Endometrium (tissue), 2 donors: Measurements from ENCODE around the gene HAGH.
"Not testable (repeated sequence)": the region's sequence is repeated elsewhere in the genome, so short reads cannot be mapped to it uniquely, and the experiment has no call there.

ENCODE experiments used
- FAIRE-seq: peaks from 2 replicates; lab custom pipeline; 2012; peaks lifted over from hg19 to GRCh38; lab: Jason Lieb, UNC
- donor health status: control.
- donor health status: control.

HAGH gene

GRCh38 chr16:1810106-1810505, 16.5 kb downstream of the HAGH start:
- FAIRE-seq, result no peak

- FAIRE-seq, result no peak
Measured at GRCh38 chr16:1809281-1809801, 17.3 kb downstream of the HAGH start.

GRCh38 chr16:1808691-1809090, 17.9 kb downstream of the HAGH start:
- FAIRE-seq, result no peak

DNA sequence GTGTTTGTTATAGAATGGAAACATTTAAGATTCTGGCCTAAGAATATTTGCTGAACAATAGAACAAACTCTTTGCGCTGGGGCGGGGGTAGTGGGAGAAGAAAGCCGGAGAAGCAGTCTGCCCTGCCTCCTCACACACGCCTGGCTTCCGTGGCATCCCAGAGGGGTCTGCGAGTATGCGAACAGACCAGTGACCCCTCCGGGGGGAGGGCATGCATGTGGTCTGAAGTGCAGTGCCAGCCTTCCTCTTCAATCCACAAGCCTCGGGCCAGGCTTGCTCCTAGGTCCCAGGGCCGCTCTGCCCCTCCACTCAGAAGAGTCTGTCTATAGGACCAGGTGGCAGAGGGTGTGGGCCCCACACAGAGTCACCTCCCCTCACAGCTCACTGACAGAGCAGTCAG, 19.0 kb downstream of the HAGH start:
- FAIRE-seq, result no peak

- FAIRE-seq, result no peak
Measured at GRCh38 chr16:1800701-1801100, 25.9 kb downstream of the HAGH start.

GRCh38 chr16:1799263-1799662, 27.4 kb downstream of the HAGH start:
- FAIRE-seq, result not testable (repeated sequence)

GRCh38 chr16:1794908-1795666, 31.5 kb downstream of the HAGH start:
- no peak for FAIRE-seq

DNA sequence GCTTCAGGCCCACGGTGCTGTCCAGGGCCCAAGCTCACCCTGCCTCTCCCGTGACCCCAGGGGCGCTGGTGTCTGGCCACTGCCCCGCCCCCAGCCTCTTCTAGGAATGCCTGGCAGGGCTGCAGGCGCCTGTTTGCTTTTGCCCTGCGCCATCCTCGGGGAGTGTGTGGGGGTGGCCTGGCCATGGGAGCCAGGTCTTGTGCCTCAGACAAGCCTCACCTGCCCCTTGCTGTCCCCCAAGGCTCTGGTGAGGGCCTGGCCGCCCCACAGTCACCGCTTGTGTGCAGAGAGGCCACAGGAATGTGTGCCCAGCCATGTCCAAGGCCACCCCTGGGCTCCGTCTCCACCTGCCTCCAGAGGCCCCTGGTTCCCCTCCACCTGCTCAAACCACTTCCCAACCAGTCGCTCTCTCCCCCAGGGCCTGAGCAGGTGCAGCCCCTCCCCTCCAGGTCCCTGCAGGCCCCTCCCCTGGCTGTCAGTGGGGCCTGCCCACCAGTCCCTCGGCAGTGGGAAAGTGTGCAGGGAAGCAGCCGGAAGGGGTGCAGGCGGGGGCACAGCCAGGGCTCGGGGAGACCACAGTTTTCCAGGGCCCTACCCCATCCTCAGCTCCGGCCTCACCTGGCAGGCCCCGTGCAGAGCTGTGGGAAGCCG, 32.3 kb downstream of the HAGH start:
- FAIRE-seq, result no peak

DNA sequence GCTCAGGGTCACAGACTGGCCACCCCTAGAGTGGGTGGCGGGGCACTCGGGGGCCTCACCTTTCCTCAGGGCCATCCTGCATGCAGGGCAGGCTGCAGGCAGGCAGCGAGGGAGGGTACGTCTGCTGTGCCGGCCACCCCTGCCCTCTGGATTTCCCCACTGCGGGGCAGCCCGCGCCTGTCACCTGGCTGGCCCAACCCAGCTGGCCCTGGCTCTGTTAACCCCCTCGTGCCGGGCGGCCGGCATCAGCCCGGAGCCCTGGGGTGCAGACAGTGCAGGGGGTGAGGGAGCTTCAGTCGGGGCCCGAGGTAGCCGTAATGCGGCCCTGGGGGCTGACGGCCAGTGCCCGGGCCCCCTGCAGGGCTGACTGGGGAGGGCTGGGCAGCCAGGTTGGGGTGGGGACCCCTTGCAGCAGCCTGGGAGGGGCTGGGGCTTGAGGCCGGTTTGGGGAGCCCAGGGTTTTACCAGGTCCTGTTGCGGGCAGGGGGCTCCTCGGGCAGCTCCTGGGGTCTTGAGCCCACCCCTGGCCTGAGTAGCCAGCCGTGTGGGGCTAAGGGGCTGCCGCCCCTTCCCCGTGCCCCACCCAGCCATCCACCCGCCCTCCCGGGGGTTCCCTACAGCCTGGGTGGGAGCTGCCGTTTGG, 32.9 kb downstream of the HAGH start, which contains the start of gene IGFALS:
Gene IGFALS, minus strand, starts transcription at position 128 of the 643 bp plus-strand sequence. Its CDS starts 53 bp downstream, at position 75.
- FAIRE-seq, result no peak

- no peak for FAIRE-seq
Measured at GRCh38 chr16:1792836-1793577, 33.6 kb downstream of the HAGH start.

- no peak for FAIRE-seq
Measured at GRCh38 chr16:1791943-1792812, 34.4 kb downstream of the HAGH start.

- no peak for FAIRE-seq
Measured at GRCh38 chr16:1791256-1791942, 35.2 kb downstream of the HAGH start.

GRCh38 chr16:1790611-1791255, 35.9 kb downstream of the HAGH start:
- no peak for FAIRE-seq

DNA sequence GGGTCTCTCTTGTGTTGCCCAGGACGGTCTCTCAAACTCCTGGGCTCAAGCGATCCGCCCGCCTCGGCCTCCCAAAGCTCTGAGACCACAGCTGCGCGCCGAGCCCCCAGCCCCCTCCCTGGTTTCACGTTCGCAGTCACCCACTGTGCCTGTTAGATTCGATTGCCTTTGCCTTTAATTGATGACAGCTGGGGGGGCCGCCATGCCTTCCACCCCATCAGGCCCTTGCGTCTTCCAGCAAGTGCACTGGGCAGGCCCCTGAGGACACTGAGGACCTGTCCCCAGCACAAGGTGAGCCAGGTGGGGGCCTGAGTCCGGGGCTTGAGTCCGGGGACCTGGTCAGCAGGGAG, 36.4 kb downstream of the HAGH start:
- FAIRE-seq, result no peak

DNA sequence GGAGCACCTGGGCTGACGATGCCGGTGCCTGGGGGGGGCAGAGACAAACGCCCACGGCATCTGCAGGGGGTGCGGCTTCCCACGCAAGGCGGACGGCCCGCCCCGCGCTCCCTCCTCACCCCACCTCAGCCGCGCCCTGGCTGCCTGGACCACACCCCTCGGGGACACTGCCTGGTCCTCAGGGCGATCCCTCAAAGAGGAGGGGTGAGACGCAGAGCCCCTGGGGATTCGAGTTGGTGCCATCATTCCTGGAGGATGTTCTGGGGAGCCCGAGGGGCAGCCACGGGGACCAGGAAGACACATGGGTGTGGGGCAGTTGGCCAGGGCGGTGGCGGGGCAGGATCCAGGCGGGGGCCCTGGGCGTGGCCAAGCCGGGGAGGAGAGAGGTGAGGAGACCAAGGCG, 37.0 kb downstream of the HAGH start:
- no peak for FAIRE-seq

- no peak for FAIRE-seq
Measured at GRCh38 chr16:1788708-1789100, 37.9 kb downstream of the HAGH start.

- no peak for FAIRE-seq
Measured at GRCh38 chr16:1788095-1788707, 38.4 kb downstream of the HAGH start.

- FAIRE-seq, result no peak
Measured at GRCh38 chr16:1787322-1788094, 39.1 kb downstream of the HAGH start.

DNA sequence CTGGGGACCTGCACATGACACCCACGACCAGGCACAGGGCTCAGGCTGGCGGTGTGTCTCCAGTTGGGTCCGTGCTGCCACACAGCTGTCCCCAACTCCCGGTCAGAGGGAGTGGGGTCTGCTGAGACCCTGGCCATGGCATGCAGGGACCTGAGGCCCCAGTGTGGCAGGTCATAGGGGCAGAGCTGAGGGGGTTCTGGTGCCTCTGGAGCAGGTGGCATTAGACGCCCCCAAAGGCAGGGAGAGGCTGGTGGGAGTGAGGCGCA, 39.6 kb downstream of the HAGH start:
- FAIRE-seq, result no peak
